Mammary epithelial cell (primary cell): ENCODE data around the gene CLN3.

Source experiments
- CTCF ChIP-seq, 2 donors: IDR thresholded peaks in 1 of 2; conservative IDR thresholded peaks in 1 of 2; 2 replicates each; pipeline ENCODE4 v1.5.1; 2011 to 2012; ENCODE audit warnings: inconsistent platforms in 2 of 2, low read length in 2 of 2, mild to moderate bottlenecking in 2 of 2, control low read depth in 1 of 2, low read depth in 1 of 2; ENCODE audit not compliant: insufficient read depth in 1 of 2; ENCODE audit errors: extremely low read depth in 1 of 2
- EZH2 ChIP-seq: IDR thresholded peaks from 2 replicates; pipeline ENCODE4 v1.6.1; 2012; ENCODE audit warnings: low read length, inconsistent platforms, borderline replicate concordance

GRCh38 chr16:28526201-28527099, 34.6 kb upstream of the CLN3 start:
- TF ChIP-seq CTCF (conservative IDR thresholded peaks at IDR 0.05 in 1 of 2, IDR thresholded peaks at IDR 0.05 in 1 of 2; ENCODE audit: extremely low read depth in 1 of 2, insufficient read depth in 1 of 2, low read depth in 1 of 2, low read length in 2 of 2): no peak
- TF ChIP-seq EZH2: no peak
